ENCODE data around the gene SMURF1.

Gene SMURF1

GRCh38 chr7:98978672-98979071, 165.2 kb downstream of the SMURF1 start:
- no peaks in the 10 kb centered on the region for H3K4me1 Mint-ChIP-seq
- no peaks in the 10 kb centered on the region for H3K9me3 Mint-ChIP-seq
- H3K4me3 Mint-ChIP-seq, result no peak overlapping the region
- no peak for ATAC-seq
- H3K36me3 Mint-ChIP-seq, result peaks cover 85% of the 10 kb centered on the region
- no peaks in the 10 kb centered on the region for H3K27me3 Mint-ChIP-seq
- H3K27ac Mint-ChIP-seq, result no peak overlapping the region

Measured in stimulated activated memory B cell treated with anti-CD40 and anti-IgM and Interleukin-4, amounts not matched to agents 10 μg/mL and 1 μg/mL and 100 μg/mL, for 72 hours (primary cell).